HG03095 (cell line): Measurements from ENCODE around the gene CDC25C.

Experiments
- ATAC-seq: cut with Tn5 transposase; IDR thresholded peaks from one replicate; pipeline ENCODE4 v1.9.1; 2021; ENCODE audit warnings: moderate library complexity; ENCODE audit not compliant: unreplicated experiment

The CDC25C gene

GRCh38 chr5:138240650-138241385 is 90.8 kb downstream of the CDC25C start:
- ATAC-seq, result no peak

GRCh38 chr5:138238034-138238433 is 93.6 kb downstream of the CDC25C start:
- no peak for ATAC-seq
